Keratinocyte (primary cell): ENCODE results near the gene CATSPER1. TPM values are rescaled to one million over a fixed set of nuclear protein-coding genes. Genes with fewer than 3 reads are reported as not detected.

Experiments used
- DNase-seq: peaks from one replicate; pipeline ENCODE4 v3.0.0-alpha.2; 2011; ENCODE audit warnings: low read depth, missing footprints, low spot score
- FAIRE-seq: peaks from 2 replicates; lab custom pipeline; 2011; peaks lifted over from hg19 to GRCh38; lab: Jason Lieb, UNC
- H2AFZ ChIP-seq: 2 replicates; pipeline ENCODE4 v1.6.0; 2012; ENCODE audit warnings: low read length, control low read depth, inconsistent platforms; ENCODE audit not compliant: control insufficient read depth
- H3K27ac ChIP-seq: 2 replicates; pipeline ENCODE4 v1.5.1; 2011; ENCODE audit warnings: low read length; ENCODE audit not compliant: control insufficient read depth, insufficient read depth
- H3K27me3 ChIP-seq: 3 replicates; pipeline ENCODE4 v1.6.0; 2011; ENCODE audit warnings: low read length; ENCODE audit not compliant: control insufficient read depth, insufficient read depth; ENCODE audit errors: extremely low read depth
- H3K36me3 ChIP-seq, 2 experiments: 2 replicates in 1 of 2; 3 replicates in 1 of 2; pipeline ENCODE4 v1.5.1; 2011; ENCODE audit warnings: low read length in 2 of 2, mild to moderate bottlenecking in 1 of 2; ENCODE audit not compliant: control insufficient read depth in 2 of 2, insufficient read depth in 2 of 2; ENCODE audit errors: extremely low read depth in 1 of 2
- H3K4me1 ChIP-seq: 3 replicates; pipeline ENCODE4 v1.5.1; 2011; ENCODE audit warnings: low read length; ENCODE audit not compliant: control insufficient read depth, insufficient read depth; ENCODE audit errors: extremely low read depth
- H3K4me2 ChIP-seq: 3 replicates; pipeline ENCODE4 v1.6.0; 2011; ENCODE audit warnings: low read depth, low read length; ENCODE audit not compliant: control insufficient read depth, insufficient read depth; ENCODE audit errors: extremely low read depth
- H3K4me3 ChIP-seq, 3 experiments: fragments of 200-600 bp in 1 of 3; sonication (generic) in 1 of 3; 2 replicates in 2 of 3; 3 replicates in 1 of 3; pipeline ENCODE4 v1.5.1; 2011 to 2016; ENCODE audit warnings: low read length in 3 of 3, mild to moderate bottlenecking in 3 of 3, control low read depth in 2 of 3, inconsistent platforms in 1 of 3, low read depth in 1 of 3, mixed read lengths in 1 of 3, mixed run types in 1 of 3, moderate library complexity in 1 of 3; ENCODE audit not compliant: control insufficient read depth in 2 of 3, insufficient read depth in 2 of 3; ENCODE audit errors: extremely low read depth in 1 of 3
- H3K79me2 ChIP-seq: 2 replicates; pipeline ENCODE4 v1.6.0; 2012; ENCODE audit warnings: low read length; ENCODE audit not compliant: control insufficient read depth, insufficient read depth
- H3K9ac ChIP-seq: 3 replicates; pipeline ENCODE4 v1.6.0; 2011; ENCODE audit warnings: low read length; ENCODE audit not compliant: control insufficient read depth, insufficient read depth; ENCODE audit errors: extremely low read depth
- H3K9me1 ChIP-seq: 3 replicates; pipeline ENCODE4 v1.6.0; 2011; ENCODE audit warnings: low read length; ENCODE audit not compliant: control insufficient read depth, insufficient read depth; ENCODE audit errors: extremely low read depth
- H3K9me3 ChIP-seq: 2 replicates; pipeline ENCODE4 v1.5.1; 2012; ENCODE audit warnings: low read depth, low read length; ENCODE audit not compliant: control insufficient read depth
- H4K20me1 ChIP-seq: 3 replicates; pipeline ENCODE4 v1.6.0; 2011; ENCODE audit warnings: low read length; ENCODE audit not compliant: control insufficient read depth, insufficient read depth; ENCODE audit errors: extremely low read depth
- EZH2 ChIP-seq: IDR thresholded peaks from one replicate; pipeline ENCODE4 v1.6.1; 2012; ENCODE audit warnings: inconsistent platforms, mild to moderate bottlenecking, low read length, moderate library complexity
- dilution Hi-C: fragments of 300-500 bp; cut with MboI; formaldehyde crosslinking; loops from one replicate; pipeline ENCODE4 v1.7.0; 2020; ENCODE audit warnings: low sequenced_read_pairs; ENCODE audit not compliant: extremely low pct_ligation_motif_present
- polyA plus RNA-seq, 5 experiments: library from polyadenylated mRNA; depleted of rRNA in 3 of 5; stranded (reverse) in 3 of 5; stranded (forward) in 1 of 5; unstranded in 1 of 5; fragments of >200 nt; gene quantifications; 1 replicate in 1 of 5; 2 replicates in 3 of 5; 3 replicates in 1 of 5; pipeline versions ENCODE4 v1.2.1 to v1.2.3, GENCODE V29; 2011 to 2012; ENCODE audit warnings: missing spikeins in 2 of 5, low read depth in 1 of 5, low replicate concordance in 1 of 5
- TF ChIP-seq, protein P1 (sequence below), 3 experiments: IDR thresholded peaks in 1 of 3; conservative IDR thresholded peaks in 1 of 3; optimal IDR thresholded peaks in 1 of 3; 2 replicates in 2 of 3; 3 replicates in 1 of 3; pipeline versions ENCODE3 to v1.5.1; 2011; ENCODE audit warnings: low read length in 3 of 3, mild to moderate bottlenecking in 3 of 3, moderate library complexity in 2 of 3, control low read depth in 1 of 3, inconsistent platforms in 1 of 3; ENCODE audit not compliant: insufficient read depth in 2 of 3; ENCODE audit errors: extremely low read depth in 1 of 3

CATSPER1 gene
- polyA plus RNA-seq, 1 donor (not counting 4 experiments of a cell fraction or from before 2014, with no cell fraction given): not detected

DNA sequence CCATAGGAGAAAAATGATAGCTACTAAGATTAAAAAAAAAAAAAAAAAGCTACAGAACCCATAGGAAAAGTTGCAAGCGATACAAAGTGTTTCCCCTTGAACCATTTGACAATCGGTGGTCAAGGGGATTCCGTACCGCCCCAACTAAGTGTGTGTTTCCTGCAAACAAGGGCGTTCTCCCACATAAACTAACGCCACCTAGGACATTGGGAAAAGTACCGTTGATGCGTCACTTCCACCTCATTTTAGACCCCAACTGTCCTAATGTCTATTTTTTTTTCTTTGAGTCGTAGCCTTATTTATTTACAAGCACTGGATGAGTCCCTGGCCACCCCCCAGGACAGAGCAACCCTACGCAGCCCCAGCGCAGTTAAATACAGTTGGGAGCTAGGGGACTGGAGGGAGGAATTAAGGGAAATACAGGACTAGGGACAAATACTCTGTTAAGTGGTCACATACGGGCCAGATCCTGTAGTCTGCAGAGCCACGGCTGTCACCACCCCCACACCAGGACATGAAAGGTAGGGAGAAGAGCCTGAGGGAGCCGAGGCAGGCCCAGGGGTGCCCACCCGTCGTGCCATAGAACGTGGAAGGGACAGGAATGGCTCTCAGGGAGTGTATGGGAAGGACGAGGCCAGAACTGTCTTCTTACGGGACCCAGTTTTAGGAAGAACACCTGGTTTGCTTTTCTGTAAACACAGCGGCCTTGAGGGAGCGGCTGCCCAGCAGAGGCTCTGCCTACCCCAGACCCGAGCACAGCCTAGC, 43.3 kb downstream of the CATSPER1 start:
- Histone ChIP-seq H4K20me1 (no peaks in the 10 kb centered on the region), H2AFZ (no peak overlapping the region), H3K27me3 (no peaks in the 10 kb centered on the region), H3K4me2 (no peak overlapping the region), H3K4me3 (no peak overlapping the region), H3K9me1 (no peaks in the 10 kb centered on the region), H3K27ac (no peak overlapping the region), H3K36me3 (peaks cover 3 to 6% of the 10 kb centered on the region in 2 experiments), H3K79me2 (no peaks in the 10 kb centered on the region), H3K9me3 (no peaks in the 10 kb centered on the region), H3K4me1 (no peaks in the 10 kb centered on the region), H3K9ac (no peak overlapping the region)
- dilution Hi-C loops: no loop called here
- DNase-seq (no peak), FAIRE-seq (no peak)
- TF ChIP-seq, protein P1, sequence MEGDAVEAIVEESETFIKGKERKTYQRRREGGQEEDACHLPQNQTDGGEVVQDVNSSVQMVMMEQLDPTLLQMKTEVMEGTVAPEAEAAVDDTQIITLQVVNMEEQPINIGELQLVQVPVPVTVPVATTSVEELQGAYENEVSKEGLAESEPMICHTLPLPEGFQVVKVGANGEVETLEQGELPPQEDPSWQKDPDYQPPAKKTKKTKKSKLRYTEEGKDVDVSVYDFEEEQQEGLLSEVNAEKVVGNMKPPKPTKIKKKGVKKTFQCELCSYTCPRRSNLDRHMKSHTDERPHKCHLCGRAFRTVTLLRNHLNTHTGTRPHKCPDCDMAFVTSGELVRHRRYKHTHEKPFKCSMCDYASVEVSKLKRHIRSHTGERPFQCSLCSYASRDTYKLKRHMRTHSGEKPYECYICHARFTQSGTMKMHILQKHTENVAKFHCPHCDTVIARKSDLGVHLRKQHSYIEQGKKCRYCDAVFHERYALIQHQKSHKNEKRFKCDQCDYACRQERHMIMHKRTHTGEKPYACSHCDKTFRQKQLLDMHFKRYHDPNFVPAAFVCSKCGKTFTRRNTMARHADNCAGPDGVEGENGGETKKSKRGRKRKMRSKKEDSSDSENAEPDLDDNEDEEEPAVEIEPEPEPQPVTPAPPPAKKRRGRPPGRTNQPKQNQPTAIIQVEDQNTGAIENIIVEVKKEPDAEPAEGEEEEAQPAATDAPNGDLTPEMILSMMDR (optimal IDR thresholded peaks at IDR 0.05 in 1 of 3, IDR thresholded peaks at IDR 0.05 in 1 of 3, conservative IDR thresholded peaks at IDR 0.05 in 1 of 3; ENCODE audit: extremely low read depth in 1 of 3, insufficient read depth in 2 of 3, low read length in 3 of 3): no peak
- no peak for TF ChIP-seq EZH2

DNA sequence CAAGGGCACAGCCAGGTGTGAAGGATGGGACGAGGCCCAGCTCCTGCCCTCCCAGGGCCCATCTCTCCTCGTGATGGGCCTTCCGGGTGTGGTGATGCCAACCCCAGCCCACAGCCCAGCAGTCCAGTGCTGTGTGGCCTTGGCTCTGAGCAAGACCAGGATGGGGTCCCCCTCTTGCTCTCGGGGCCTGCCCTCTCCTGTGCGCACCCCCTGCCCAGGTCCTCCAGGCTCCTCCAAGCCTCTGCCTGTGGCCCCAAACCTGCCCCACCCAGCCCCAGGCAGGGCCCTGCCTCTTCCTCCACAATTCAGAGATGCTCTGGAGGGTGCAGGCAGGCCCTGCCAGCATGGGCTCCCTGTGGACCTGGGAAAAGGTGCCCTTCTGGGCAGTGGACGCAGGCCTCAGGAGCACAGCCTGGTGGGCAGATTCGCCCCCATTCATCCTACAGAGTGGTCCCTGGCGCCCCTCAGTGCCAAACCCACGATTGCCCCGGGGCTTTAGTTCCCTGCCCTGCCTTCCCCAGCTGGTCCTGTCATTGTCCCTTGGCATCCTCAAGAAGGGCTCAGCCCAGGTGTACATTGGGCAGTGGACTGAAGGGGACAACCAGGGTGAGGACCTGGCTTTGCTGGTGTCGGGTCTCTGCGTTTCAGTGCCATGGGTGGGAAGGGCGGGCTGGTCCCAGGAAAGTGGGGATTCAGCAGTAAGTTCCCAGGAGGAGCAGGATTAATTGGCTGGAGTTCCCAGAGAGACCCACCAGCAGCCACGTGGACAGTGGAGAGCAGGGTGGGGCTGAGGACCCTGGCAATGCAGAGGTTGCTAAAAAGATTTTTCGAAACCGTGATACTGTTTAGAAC, 44.1 kb downstream of the CATSPER1 start:
- Histone ChIP-seq H3K4me3 (no peak overlapping the region), H3K27ac (no peak overlapping the region), H3K36me3 (peaks cover 10 to 14% of the 10 kb centered on the region in 2 experiments), H3K4me2 (no peak overlapping the region), H3K4me1 (no peaks in the 10 kb centered on the region), H3K27me3 (no peaks in the 10 kb centered on the region), H3K9me3 (no peaks in the 10 kb centered on the region), H4K20me1 (no peaks in the 10 kb centered on the region), H3K9me1 (no peaks in the 10 kb centered on the region), H2AFZ (no peak overlapping the region), H3K79me2 (no peaks in the 10 kb centered on the region), H3K9ac (no peak overlapping the region)
- TF ChIP-seq, protein P1 (optimal IDR thresholded peaks at IDR 0.05 in 1 of 3, IDR thresholded peaks at IDR 0.05 in 1 of 3, conservative IDR thresholded peaks at IDR 0.05 in 1 of 3; ENCODE audit: extremely low read depth in 1 of 3, insufficient read depth in 2 of 3, low read length in 3 of 3): no peak
- TF ChIP-seq EZH2: no peak
- dilution Hi-C loops: no loop called here
- no peak for DNase-seq
- FAIRE-seq: no peak
